ENCODE data around the gene SLC9A4. TPM values are rescaled to one million over a fixed set of nuclear protein-coding genes. Genes with fewer than 3 reads are reported as not detected.

The SLC9A4 gene
- total RNA-seq, 1 donor from 2014 or later: 0.40 TPM

DNA sequence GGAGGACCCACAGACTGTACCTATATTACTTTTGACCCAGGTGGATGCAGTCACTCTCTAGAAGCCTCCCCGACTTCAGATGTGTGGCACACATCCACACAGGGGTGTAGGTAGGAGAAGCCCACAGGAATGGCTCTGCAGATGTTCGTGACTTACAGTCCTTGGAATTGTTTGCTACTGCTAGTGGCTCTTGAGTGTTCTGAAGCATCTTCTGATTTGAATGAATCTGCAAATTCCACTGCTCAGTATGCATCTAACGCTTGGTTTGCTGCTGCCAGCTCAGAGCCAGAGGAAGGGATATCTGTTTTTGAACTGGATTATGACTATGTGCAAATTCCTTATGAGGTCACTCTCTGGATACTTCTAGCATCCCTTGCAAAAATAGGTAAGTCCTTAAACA is 605 bp downstream of the SLC9A4 start:
- TF ChIP-seq, protein P1, sequence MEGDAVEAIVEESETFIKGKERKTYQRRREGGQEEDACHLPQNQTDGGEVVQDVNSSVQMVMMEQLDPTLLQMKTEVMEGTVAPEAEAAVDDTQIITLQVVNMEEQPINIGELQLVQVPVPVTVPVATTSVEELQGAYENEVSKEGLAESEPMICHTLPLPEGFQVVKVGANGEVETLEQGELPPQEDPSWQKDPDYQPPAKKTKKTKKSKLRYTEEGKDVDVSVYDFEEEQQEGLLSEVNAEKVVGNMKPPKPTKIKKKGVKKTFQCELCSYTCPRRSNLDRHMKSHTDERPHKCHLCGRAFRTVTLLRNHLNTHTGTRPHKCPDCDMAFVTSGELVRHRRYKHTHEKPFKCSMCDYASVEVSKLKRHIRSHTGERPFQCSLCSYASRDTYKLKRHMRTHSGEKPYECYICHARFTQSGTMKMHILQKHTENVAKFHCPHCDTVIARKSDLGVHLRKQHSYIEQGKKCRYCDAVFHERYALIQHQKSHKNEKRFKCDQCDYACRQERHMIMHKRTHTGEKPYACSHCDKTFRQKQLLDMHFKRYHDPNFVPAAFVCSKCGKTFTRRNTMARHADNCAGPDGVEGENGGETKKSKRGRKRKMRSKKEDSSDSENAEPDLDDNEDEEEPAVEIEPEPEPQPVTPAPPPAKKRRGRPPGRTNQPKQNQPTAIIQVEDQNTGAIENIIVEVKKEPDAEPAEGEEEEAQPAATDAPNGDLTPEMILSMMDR (conservative IDR thresholded peaks at IDR 0.05; ENCODE audit: low read depth, low read length): no peak
- no peak overlapping the region for H3K4me3 ChIP-seq (ENCODE audit: low read depth, low read length)
- DNase-seq (ENCODE audit: low read depth): no peak

- no peak overlapping the region for H3K4me3 ChIP-seq (ENCODE audit: low read depth, low read length)
- TF ChIP-seq, protein P1 (conservative IDR thresholded peaks at IDR 0.05; ENCODE audit: low read depth, low read length): no peak
- DNase-seq (ENCODE audit: low read depth): no peak
These were observed 1.8 kb downstream of the SLC9A4 start for GRCh38 chr2:102474785-102475184.

DNA sequence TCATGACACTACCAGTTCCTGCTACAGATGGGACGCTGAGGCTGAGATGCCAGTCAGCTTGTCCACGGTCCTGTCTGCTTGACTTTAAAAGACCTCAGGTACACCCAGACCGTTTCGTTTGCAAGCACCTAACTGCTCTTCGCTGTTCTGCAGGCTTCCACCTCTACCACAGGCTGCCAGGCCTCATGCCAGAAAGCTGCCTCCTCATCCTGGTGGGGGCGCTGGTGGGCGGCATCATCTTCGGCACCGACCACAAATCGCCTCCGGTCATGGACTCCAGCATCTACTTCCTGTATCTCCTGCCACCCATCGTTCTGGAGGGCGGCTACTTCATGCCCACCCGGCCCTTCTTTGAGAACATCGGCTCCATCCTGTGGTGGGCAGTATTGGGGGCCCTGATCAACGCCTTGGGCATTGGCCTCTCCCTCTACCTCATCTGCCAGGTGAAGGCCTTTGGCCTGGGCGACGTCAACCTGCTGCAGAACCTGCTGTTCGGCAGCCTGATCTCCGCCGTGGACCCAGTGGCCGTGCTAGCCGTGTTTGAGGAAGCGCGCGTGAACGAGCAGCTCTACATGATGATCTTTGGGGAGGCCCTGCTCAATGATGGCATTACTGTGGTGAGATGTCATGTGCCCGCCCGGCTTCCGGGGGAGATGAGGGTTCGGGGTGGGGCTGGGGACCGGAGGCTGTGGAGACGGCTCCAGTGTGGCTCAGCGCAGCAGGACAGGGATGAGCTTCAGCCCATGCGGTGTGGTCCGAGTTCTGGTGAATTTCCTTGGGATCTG is 5.9 kb downstream of the SLC9A4 start:
- TF ChIP-seq, protein P1 (conservative IDR thresholded peaks at IDR 0.05; ENCODE audit: low read depth, low read length): no peak
- H3K4me3 ChIP-seq (ENCODE audit: low read depth, low read length): no peak overlapping the region
- no peak for DNase-seq (ENCODE audit: low read depth)

DNA sequence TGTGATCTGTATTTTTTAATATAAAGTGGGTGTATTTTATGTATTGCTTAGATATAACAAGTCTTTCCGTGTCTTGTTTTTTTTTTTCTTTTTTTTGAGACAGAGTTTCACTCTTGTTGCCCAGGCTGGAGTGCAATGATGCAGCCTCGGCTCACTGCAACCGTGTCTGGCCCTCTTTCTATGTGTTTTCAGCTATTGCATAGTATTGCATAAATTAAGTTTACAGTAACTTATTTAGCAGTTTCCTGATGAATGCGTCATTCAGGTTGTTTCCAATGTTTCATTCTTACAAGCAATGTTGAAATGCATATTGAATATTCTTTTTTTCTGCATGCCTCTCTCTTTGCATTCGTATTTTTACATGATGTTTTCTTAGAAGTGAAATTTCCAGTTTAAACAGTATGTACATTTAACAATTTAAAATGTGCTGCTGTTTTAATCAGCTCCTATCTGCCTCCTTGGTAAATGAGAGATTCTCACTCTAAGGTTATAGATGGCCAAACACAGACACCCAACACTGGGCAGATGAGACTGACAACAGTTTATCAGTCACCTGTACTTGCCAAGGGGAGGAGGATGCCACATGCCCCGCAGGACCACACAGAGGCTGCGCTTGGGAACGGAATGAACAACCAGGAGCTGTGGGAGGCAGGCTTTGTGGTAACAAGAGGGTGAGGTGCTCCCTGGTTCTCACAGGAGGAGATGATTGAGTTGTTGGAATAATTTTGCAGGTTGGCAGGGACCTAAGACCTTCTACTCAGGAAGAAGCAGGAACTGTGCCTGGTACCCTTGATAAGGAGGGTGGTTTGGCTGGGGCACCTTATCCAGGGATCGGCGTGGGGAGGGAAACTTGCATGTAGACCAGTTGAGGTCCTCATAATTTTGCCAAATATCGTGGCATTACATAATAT is 7.5 kb downstream of the SLC9A4 start:
- TF ChIP-seq, protein P1 (conservative IDR thresholded peaks at IDR 0.05; ENCODE audit: low read depth, low read length): no peak
- no peak for DNase-seq (ENCODE audit: low read depth)
- H3K4me3 ChIP-seq (ENCODE audit: low read depth, low read length): no peak overlapping the region

DNA sequence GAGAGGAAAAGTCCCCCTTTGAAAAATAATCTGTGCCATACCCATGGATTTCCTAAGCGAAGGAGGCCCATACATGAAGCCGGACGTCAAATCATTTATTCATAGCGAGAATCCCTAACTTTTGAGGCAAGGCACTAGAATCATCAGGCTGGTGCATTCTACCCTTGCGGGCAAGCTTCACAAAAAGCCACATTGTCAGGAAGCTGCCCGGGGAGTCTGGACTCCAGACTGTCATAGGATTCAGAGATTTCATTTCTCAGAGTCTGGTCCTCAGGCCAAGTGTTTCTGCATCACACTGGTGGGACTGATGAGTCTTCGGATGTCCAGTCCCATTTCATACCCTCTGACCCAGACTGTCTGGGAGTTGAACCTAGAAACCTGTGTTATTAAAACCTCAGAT is 8.9 kb downstream of the SLC9A4 start:
- TF ChIP-seq, protein P1 (conservative IDR thresholded peaks at IDR 0.05; ENCODE audit: low read depth, low read length): no peak
- H3K4me3 ChIP-seq (ENCODE audit: low read depth, low read length): no peak overlapping the region
- no peak for DNase-seq (ENCODE audit: low read depth)

- H3K4me3 ChIP-seq (ENCODE audit: low read depth, low read length): no peak overlapping the region
- DNase-seq (ENCODE audit: low read depth): no peak
- TF ChIP-seq, protein P1 (conservative IDR thresholded peaks at IDR 0.05; ENCODE audit: low read depth, low read length): no peak
These were observed 10.1 kb downstream of the SLC9A4 start for GRCh38 chr2:102483086-102483485.
